ENCODE measurements around the gene OBP2B.

DNA sequence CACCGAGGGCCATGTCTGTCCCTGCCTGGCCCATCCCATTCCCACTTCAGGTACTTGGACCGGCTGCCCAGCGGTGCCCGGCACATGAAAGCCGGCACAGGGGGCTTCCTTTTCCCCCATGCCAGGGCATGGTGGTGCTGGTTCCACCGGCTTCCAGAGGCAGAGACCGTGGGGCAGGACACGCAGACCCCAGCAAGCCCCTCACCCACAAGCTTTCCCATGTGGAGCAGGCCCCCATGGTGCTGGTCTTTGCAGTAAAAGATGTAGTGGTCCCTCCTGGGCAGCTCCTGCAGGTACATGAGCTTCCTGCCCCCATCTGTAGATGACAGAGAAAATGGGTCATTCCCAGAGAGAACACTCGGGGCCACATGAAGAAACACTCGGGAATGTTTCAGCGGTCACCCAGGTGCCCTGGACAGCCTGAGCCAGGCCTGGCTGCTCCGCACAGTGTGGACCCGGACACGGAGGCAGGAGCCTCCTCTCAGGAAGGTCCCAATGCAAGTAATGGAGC lies 2.0 kb downstream of the OBP2B start:
- TF ChIP-seq, protein P1, sequence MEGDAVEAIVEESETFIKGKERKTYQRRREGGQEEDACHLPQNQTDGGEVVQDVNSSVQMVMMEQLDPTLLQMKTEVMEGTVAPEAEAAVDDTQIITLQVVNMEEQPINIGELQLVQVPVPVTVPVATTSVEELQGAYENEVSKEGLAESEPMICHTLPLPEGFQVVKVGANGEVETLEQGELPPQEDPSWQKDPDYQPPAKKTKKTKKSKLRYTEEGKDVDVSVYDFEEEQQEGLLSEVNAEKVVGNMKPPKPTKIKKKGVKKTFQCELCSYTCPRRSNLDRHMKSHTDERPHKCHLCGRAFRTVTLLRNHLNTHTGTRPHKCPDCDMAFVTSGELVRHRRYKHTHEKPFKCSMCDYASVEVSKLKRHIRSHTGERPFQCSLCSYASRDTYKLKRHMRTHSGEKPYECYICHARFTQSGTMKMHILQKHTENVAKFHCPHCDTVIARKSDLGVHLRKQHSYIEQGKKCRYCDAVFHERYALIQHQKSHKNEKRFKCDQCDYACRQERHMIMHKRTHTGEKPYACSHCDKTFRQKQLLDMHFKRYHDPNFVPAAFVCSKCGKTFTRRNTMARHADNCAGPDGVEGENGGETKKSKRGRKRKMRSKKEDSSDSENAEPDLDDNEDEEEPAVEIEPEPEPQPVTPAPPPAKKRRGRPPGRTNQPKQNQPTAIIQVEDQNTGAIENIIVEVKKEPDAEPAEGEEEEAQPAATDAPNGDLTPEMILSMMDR (IDR thresholded peaks at IDR 0.05; ENCODE audit: insufficient read depth, low read length), result no peak
- TF ChIP-seq POLR2AphosphoS5 (IDR thresholded peaks at IDR 0.05; ENCODE audit: low read depth) (no peak), SPI1 (IDR thresholded peaks at IDR 0.05; ENCODE audit: borderline replicate concordance, low read depth) (no peak)
- TF ChIP-seq, protein P2, sequence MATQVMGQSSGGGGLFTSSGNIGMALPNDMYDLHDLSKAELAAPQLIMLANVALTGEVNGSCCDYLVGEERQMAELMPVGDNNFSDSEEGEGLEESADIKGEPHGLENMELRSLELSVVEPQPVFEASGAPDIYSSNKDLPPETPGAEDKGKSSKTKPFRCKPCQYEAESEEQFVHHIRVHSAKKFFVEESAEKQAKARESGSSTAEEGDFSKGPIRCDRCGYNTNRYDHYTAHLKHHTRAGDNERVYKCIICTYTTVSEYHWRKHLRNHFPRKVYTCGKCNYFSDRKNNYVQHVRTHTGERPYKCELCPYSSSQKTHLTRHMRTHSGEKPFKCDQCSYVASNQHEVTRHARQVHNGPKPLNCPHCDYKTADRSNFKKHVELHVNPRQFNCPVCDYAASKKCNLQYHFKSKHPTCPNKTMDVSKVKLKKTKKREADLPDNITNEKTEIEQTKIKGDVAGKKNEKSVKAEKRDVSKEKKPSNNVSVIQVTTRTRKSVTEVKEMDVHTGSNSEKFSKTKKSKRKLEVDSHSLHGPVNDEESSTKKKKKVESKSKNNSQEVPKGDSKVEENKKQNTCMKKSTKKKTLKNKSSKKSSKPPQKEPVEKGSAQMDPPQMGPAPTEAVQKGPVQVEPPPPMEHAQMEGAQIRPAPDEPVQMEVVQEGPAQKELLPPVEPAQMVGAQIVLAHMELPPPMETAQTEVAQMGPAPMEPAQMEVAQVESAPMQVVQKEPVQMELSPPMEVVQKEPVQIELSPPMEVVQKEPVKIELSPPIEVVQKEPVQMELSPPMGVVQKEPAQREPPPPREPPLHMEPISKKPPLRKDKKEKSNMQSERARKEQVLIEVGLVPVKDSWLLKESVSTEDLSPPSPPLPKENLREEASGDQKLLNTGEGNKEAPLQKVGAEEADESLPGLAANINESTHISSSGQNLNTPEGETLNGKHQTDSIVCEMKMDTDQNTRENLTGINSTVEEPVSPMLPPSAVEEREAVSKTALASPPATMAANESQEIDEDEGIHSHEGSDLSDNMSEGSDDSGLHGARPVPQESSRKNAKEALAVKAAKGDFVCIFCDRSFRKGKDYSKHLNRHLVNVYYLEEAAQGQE (IDR thresholded peaks at IDR 0.05; ENCODE audit: insufficient replicate concordance, low read depth), result no peak

Data from HL-60 (cell line).